Measurements from ENCODE around the gene DOCK9. TPM values are rescaled to one million over a fixed set of nuclear protein-coding genes. Genes with fewer than 3 reads are reported as not detected.
"Not testable (repeated sequence)": the region's sequence is repeated elsewhere in the genome, so short reads cannot be mapped to it uniquely, and the experiment has no call there.

The DOCK9 gene
- total and polyA plus RNA-seq, 9 donors = 77.2 to 108 (median 84.6) TPM

- H3K36me3 ChIP-seq (ENCODE audit: control insufficient read depth, insufficient read depth, low read length) = no peaks in the 10 kb centered on the region
- DNase-seq = no peak
- no peak overlapping the region for H3K4me3 ChIP-seq (ENCODE audit: low read length)
- H3K27ac ChIP-seq (ENCODE audit: low read length) = no peak overlapping the region
- no peaks in the 10 kb centered on the region for H3K4me1 ChIP-seq (ENCODE audit: control insufficient read depth, insufficient read depth, low read length)
- peaks cover 7% of the 10 kb centered on the region for H3K27me3 ChIP-seq (ENCODE audit: control insufficient read depth, insufficient read depth, low read length)
- H3K9me3 ChIP-seq (replicated peaks; ENCODE audit: control insufficient read depth, low read depth, low read length) = no peaks in the 10 kb centered on the region
- 84% methylated on average over 10 of the region's 11 CpGs for WGBS (ENCODE audit: insufficient coverage)
These were observed 211.2 kb downstream of the DOCK9 start for GRCh38 chr13:98766697-98767096.

GRCh38 chr13:98765996-98766519, 211.8 kb downstream of the DOCK9 start:
- H3K36me3 ChIP-seq (ENCODE audit: control insufficient read depth, insufficient read depth, low read length) = no peaks in the 10 kb centered on the region
- H3K4me1 ChIP-seq (ENCODE audit: control insufficient read depth, insufficient read depth, low read length) = no peaks in the 10 kb centered on the region
- H3K4me3 ChIP-seq (ENCODE audit: low read length) = no peak overlapping the region
- 100% methylated on average over 1 of the region's 8 CpGs for WGBS (ENCODE audit: insufficient coverage)
- H3K27ac ChIP-seq (ENCODE audit: low read length) = no peak overlapping the region
- no peaks in the 10 kb centered on the region for H3K9me3 ChIP-seq (replicated peaks; ENCODE audit: control insufficient read depth, low read depth, low read length)
- peaks cover 7% of the 10 kb centered on the region for H3K27me3 ChIP-seq (ENCODE audit: control insufficient read depth, insufficient read depth, low read length)
- DNase-seq = no peak

GRCh38 chr13:98761986-98762616, 215.8 kb downstream of the DOCK9 start:
- Histone ChIP-seq H3K27ac (ENCODE audit: low read length) (no peak overlapping the region), H3K4me1 (ENCODE audit: control insufficient read depth, insufficient read depth, low read length) (no peaks in the 10 kb centered on the region), H3K27me3 (ENCODE audit: control insufficient read depth, insufficient read depth, low read length) (peaks cover 7% of the 10 kb centered on the region), H3K9me3 (replicated peaks; ENCODE audit: control insufficient read depth, low read depth, low read length) (peaks cover 4% of the 10 kb centered on the region), H3K36me3 (ENCODE audit: control insufficient read depth, insufficient read depth, low read length) (no peaks in the 10 kb centered on the region), H3K4me3 (ENCODE audit: low read length) (no peak overlapping the region)
- no peak for DNase-seq
- WGBS (ENCODE audit: insufficient coverage) = 64% methylated on average over 11 of the region's 15 CpGs

GRCh38 chr13:98761126-98761985, 216.5 kb downstream of the DOCK9 start:
- Histone ChIP-seq H3K27ac (ENCODE audit: low read length) (no peak overlapping the region), H3K4me1 (ENCODE audit: control insufficient read depth, insufficient read depth, low read length) (no peaks in the 10 kb centered on the region), H3K36me3 (ENCODE audit: control insufficient read depth, insufficient read depth, low read length) (no peaks in the 10 kb centered on the region), H3K4me3 (ENCODE audit: low read length) (no peak overlapping the region), H3K9me3 (replicated peaks; ENCODE audit: control insufficient read depth, low read depth, low read length) (peaks cover 4% of the 10 kb centered on the region), H3K27me3 (ENCODE audit: control insufficient read depth, insufficient read depth, low read length) (peaks cover 4% of the 10 kb centered on the region)
- 67% methylated on average over 13 of the region's 15 CpGs for WGBS (ENCODE audit: insufficient coverage)
- peak; percentile 38 for DNase-seq

- H3K4me1 ChIP-seq (ENCODE audit: control insufficient read depth, insufficient read depth, low read length) = peaks cover 14% of the 10 kb centered on the region
- no peak for DNase-seq
- 88% methylated on average over 8 of the region's 9 CpGs for WGBS (ENCODE audit: insufficient coverage)
- no peak overlapping the region for H3K27ac ChIP-seq (ENCODE audit: low read length)
- peaks cover 25% of the 10 kb centered on the region for H3K27me3 ChIP-seq (ENCODE audit: control insufficient read depth, insufficient read depth, low read length)
- H3K36me3 ChIP-seq (ENCODE audit: control insufficient read depth, insufficient read depth, low read length) = no peaks in the 10 kb centered on the region
- H3K9me3 ChIP-seq (replicated peaks; ENCODE audit: control insufficient read depth, low read depth, low read length) = peaks cover 5% of the 10 kb centered on the region
- no peak overlapping the region for H3K4me3 ChIP-seq (ENCODE audit: low read length)
These were observed 222.1 kb downstream of the DOCK9 start for GRCh38 chr13:98755729-98756128.

GRCh38 chr13:98755116-98755515, 222.7 kb downstream of the DOCK9 start:
- Histone ChIP-seq H3K9me3 (replicated peaks; ENCODE audit: control insufficient read depth, low read depth, low read length) (peaks cover 2% of the 10 kb centered on the region), H3K4me3 (ENCODE audit: low read length) (no peak overlapping the region), H3K36me3 (ENCODE audit: control insufficient read depth, insufficient read depth, low read length) (no peaks in the 10 kb centered on the region), H3K27me3 (ENCODE audit: control insufficient read depth, insufficient read depth, low read length) (peaks cover 29% of the 10 kb centered on the region), H3K4me1 (ENCODE audit: control insufficient read depth, insufficient read depth, low read length) (peaks cover 14% of the 10 kb centered on the region), H3K27ac (ENCODE audit: low read length) (no peak overlapping the region)
- DNase-seq = no peak
- WGBS (ENCODE audit: insufficient coverage) = 17% methylated on average over 1 of the region's 2 CpGs

- not testable (repeated sequence) for H3K36me3 ChIP-seq (ENCODE audit: control insufficient read depth, insufficient read depth, low read length); H3K4me3 ChIP-seq (ENCODE audit: low read length); DNase-seq; H3K27ac ChIP-seq (ENCODE audit: low read length); H3K9me3 ChIP-seq (replicated peaks; ENCODE audit: control insufficient read depth, low read depth, low read length)
- H3K27me3 ChIP-seq (ENCODE audit: control insufficient read depth, insufficient read depth, low read length) = peaks cover 34% of the 10 kb centered on the region
- 60% methylated on average over 1 of the region's 4 CpGs for WGBS (ENCODE audit: insufficient coverage)
- H3K4me1 ChIP-seq (ENCODE audit: control insufficient read depth, insufficient read depth, low read length) = peaks cover 14% of the 10 kb centered on the region
These were observed 223.4 kb downstream of the DOCK9 start for GRCh38 chr13:98754468-98754867.

- Histone ChIP-seq H3K36me3 (ENCODE audit: control insufficient read depth, insufficient read depth, low read length) (no peaks in the 10 kb centered on the region), H3K27ac (ENCODE audit: low read length) (no peak within 1 kb of the TSS), H3K4me1 (ENCODE audit: control insufficient read depth, insufficient read depth, low read length) (peaks cover 14% of the 10 kb centered on the region), H3K4me3 (ENCODE audit: low read length) (peak within 1 kb of the TSS; percentile 10), H3K27me3 (ENCODE audit: control insufficient read depth, insufficient read depth, low read length) (peaks cover 42% of the 10 kb centered on the region), H3K9me3 (replicated peaks; ENCODE audit: control insufficient read depth, low read depth, low read length) (peaks cover 2% of the 10 kb centered on the region)
- no peak for DNase-seq
- 6% methylated on average over 59 of the region's 59 CpGs for WGBS (ENCODE audit: insufficient coverage)
These were observed 225.2 kb downstream of the DOCK9 start, which contains the start of gene SLC15A1 for GRCh38 chr13:98752467-98753290. SLC15A1 (minus strand) TSS chr13:98752672; CDS start chr13:98752598, 74 bp downstream.

GRCh38 chr13:98751861-98752466, 225.9 kb downstream of the DOCK9 start:
- Histone ChIP-seq H3K27ac (ENCODE audit: low read length) (no peak overlapping the region), H3K27me3 (ENCODE audit: control insufficient read depth, insufficient read depth, low read length) (peaks cover 42% of the 10 kb centered on the region), H3K36me3 (ENCODE audit: control insufficient read depth, insufficient read depth, low read length) (no peaks in the 10 kb centered on the region), H3K4me3 (ENCODE audit: low read length) (peak overlapping the region; percentile 10), H3K9me3 (replicated peaks; ENCODE audit: control insufficient read depth, low read depth, low read length) (peaks cover 2% of the 10 kb centered on the region), H3K4me1 (ENCODE audit: control insufficient read depth, insufficient read depth, low read length) (peaks cover 14% of the 10 kb centered on the region)
- under 1% methylated on average over 34 of the region's 36 CpGs for WGBS (ENCODE audit: insufficient coverage)
- DNase-seq = peak; percentile 28
